Natural killer cell (primary cell): Measurements from ENCODE around the gene RND1. TPM values are rescaled to one million over a fixed set of nuclear protein-coding genes. Genes with fewer than 3 reads are reported as not detected.
"Not testable (repeated sequence)": the region's sequence is repeated elsewhere in the genome, so short reads cannot be mapped to it uniquely, and the experiment has no call there.

Source experiments
- ATAC-seq, 3 donors: fragments of 150-1000 bp in 2 of 3; fragments of 200-7000 bp in 1 of 3; cut with Tn5 transposase; 1 replicate in 1 of 3; 2 replicates in 2 of 3; pipeline ENCODE4 v1.10.0; 2021; ENCODE audit warnings: mild to moderate bottlenecking in 2 of 3, moderate library complexity in 2 of 3
- DNase-seq, 2 donors: peaks; one replicate each; pipeline versions ENCODE4 v3.0.0 to v3.0.0-alpha.2; 2013 to 2021; ENCODE audit warnings: mixed read lengths in 1 of 2
- H3K27ac ChIP-seq: one replicate; pipeline ENCODE4 v1.5.1; 2013; ENCODE audit warnings: mild to moderate bottlenecking, low read length
- H3K27me3 ChIP-seq: one replicate; pipeline ENCODE4 v1.6.1; 2013; ENCODE audit warnings: low read length; ENCODE audit not compliant: control insufficient read depth, insufficient read depth
- H3K36me3 ChIP-seq: one replicate; pipeline ENCODE4 v1.6.1; 2013; ENCODE audit warnings: low read length; ENCODE audit not compliant: control insufficient read depth, insufficient read depth
- H3K4me1 ChIP-seq: one replicate; pipeline ENCODE4 v1.6.1; 2013; ENCODE audit warnings: low read length; ENCODE audit not compliant: control insufficient read depth, insufficient read depth
- H3K4me3 ChIP-seq: one replicate; pipeline ENCODE4 v1.5.1; 2013; ENCODE audit warnings: low read length
- H3K9me3 ChIP-seq: one replicate; pipeline ENCODE4 v1.6.1; 2013; ENCODE audit warnings: low read length; ENCODE audit not compliant: control insufficient read depth, insufficient read depth
- H3K27ac Mint-ChIP-seq, 2 donors: one replicate each; pipeline ENCODE4 v1.8.0; 2022; ENCODE audit warnings: mild to moderate bottlenecking in 2 of 2, mixed read lengths in 2 of 2, moderate library complexity in 1 of 2
- H3K27me3 Mint-ChIP-seq, 2 donors: one replicate each; pipeline ENCODE4 v1.8.0; 2022; ENCODE audit warnings: low read depth in 2 of 2, mixed read lengths in 2 of 2
- H3K36me3 Mint-ChIP-seq: one replicate; pipeline ENCODE4 v1.8.0; 2022; ENCODE audit warnings: mixed read lengths
- H3K4me1 Mint-ChIP-seq, 2 donors: one replicate each; pipeline ENCODE4 v1.8.0; 2022; ENCODE audit warnings: mixed read lengths in 2 of 2
- H3K4me3 Mint-ChIP-seq: one replicate; pipeline ENCODE4 v1.8.0; 2022; ENCODE audit warnings: mild to moderate bottlenecking, moderate library complexity, mixed read lengths
- H3K9me3 Mint-ChIP-seq, 2 donors: one replicate each; pipeline ENCODE4 v1.8.0; 2022; ENCODE audit warnings: mixed read lengths in 2 of 2
- WGBS: methylation state at CpG from one replicate; pipeline ENCODE4 v1.1.7; 2013; ENCODE audit warnings: missing lambda C conversion rate; ENCODE audit not compliant: insufficient coverage; 5-methylcytosine and 5-hydroxymethylcytosine counted together
- intact Hi-C: fragments of 100-400 bp; cut with micrococcal nuclease; formaldehyde crosslinking; loops from one replicate; pipeline ENCODE4 v1.14.2; 2022
- total RNA-seq, 4 donors: library from RNA; stranded (reverse); fragments of 120-200 nt in 1 of 4; gene quantifications; one replicate each; pipeline versions ENCODE4 v1.2.3 to v1.2.4, GENCODE V29; 2013 to 2022
- TF ChIP-seq, protein P1 (sequence below): fragments of 200-600 bp; IDR thresholded peaks from one replicate; pipeline ENCODE4 v1.8.0; 2022; ENCODE audit warnings: antibody characterized with exemption

RND1 gene
- total RNA-seq, 3 donors from 2014 or later (not counting 1 experiment from before 2014, with no cell fraction given) = 1.7 to 6.8 (median 5.6) TPM

DNA sequence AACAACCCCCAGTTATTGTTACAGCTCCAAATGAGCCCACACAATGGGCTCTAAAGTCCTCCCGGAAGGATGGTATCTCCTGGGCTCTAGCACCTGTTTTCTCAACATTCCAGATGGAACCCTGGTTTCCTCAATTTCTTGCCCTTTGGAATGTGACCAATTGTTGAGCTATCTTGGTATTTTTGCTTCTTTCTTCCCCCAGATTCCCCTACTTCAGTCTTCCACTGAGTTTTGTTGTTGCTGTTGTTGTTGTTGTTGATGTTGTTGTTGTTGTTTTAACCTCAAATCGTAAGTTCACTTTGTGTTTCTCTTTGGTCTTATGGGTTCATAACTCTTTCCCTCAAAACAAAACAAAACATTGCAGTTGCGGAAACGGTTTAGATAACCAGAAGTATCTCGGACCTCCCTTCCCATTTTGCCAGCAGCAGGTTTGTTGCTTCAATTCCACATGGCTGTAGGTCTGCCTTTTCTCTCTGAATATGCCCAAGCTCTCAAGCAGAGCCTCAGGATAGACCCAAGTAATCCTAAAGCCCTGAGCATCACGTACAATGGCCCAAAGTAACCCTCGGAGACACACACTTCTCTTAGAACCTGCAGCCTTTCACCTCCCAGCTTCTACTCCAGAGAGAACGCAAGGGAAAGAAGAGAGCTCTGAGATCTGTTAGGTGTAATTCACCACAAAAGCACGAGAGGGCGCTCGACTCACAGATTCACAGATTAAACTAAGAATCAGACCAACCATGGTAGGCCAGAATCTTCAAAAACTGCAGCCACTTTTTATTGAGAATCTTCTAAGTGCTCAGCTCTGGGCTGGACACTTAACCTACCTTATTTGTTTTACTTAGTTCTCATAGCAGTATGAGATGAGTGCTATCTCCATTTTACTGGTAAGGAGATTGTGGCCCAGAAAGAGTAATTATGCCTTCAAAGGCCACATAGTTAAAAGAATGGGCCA lies 12.7 kb downstream of the RND1 start:
- intact Hi-C loops = loop anchor here (1.0 to 2.0 kb wide), 5 partner anchors 14 to 135 kb away; partner anchors contain the start of gene WNT1
- H3K27ac Mint-ChIP-seq = peak overlapping the region; percentile 99 to 100
- no peaks in the 10 kb centered on the region for H3K9me3 Mint-ChIP-seq
- peaks cover 20% of the 10 kb centered on the region for H3K4me1 ChIP-seq
- no peaks in the 10 kb centered on the region for H3K27me3 Mint-ChIP-seq
- no peaks in the 10 kb centered on the region for H3K9me3 ChIP-seq
- ATAC-seq (peak; percentile 35 to 62 (median 37)), DNase-seq (peak; percentile 82 to 96)
- H3K27ac ChIP-seq = peak overlapping the region; percentile 92
- TF ChIP-seq, protein P1, sequence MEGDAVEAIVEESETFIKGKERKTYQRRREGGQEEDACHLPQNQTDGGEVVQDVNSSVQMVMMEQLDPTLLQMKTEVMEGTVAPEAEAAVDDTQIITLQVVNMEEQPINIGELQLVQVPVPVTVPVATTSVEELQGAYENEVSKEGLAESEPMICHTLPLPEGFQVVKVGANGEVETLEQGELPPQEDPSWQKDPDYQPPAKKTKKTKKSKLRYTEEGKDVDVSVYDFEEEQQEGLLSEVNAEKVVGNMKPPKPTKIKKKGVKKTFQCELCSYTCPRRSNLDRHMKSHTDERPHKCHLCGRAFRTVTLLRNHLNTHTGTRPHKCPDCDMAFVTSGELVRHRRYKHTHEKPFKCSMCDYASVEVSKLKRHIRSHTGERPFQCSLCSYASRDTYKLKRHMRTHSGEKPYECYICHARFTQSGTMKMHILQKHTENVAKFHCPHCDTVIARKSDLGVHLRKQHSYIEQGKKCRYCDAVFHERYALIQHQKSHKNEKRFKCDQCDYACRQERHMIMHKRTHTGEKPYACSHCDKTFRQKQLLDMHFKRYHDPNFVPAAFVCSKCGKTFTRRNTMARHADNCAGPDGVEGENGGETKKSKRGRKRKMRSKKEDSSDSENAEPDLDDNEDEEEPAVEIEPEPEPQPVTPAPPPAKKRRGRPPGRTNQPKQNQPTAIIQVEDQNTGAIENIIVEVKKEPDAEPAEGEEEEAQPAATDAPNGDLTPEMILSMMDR = peak; percentile 82
- H3K36me3 ChIP-seq = peaks cover 7% of the 10 kb centered on the region
- H3K4me3 Mint-ChIP-seq = peak overlapping the region; percentile 100
- H3K36me3 Mint-ChIP-seq = no peaks in the 10 kb centered on the region
- H3K4me3 ChIP-seq = peak overlapping the region; percentile 92
- peaks cover 42 to 45% of the 10 kb centered on the region in 2 donors for H3K4me1 Mint-ChIP-seq
- under 1% methylated on average over 11 of the region's 11 CpGs for WGBS
- no peaks in the 10 kb centered on the region for H3K27me3 ChIP-seq

DNA sequence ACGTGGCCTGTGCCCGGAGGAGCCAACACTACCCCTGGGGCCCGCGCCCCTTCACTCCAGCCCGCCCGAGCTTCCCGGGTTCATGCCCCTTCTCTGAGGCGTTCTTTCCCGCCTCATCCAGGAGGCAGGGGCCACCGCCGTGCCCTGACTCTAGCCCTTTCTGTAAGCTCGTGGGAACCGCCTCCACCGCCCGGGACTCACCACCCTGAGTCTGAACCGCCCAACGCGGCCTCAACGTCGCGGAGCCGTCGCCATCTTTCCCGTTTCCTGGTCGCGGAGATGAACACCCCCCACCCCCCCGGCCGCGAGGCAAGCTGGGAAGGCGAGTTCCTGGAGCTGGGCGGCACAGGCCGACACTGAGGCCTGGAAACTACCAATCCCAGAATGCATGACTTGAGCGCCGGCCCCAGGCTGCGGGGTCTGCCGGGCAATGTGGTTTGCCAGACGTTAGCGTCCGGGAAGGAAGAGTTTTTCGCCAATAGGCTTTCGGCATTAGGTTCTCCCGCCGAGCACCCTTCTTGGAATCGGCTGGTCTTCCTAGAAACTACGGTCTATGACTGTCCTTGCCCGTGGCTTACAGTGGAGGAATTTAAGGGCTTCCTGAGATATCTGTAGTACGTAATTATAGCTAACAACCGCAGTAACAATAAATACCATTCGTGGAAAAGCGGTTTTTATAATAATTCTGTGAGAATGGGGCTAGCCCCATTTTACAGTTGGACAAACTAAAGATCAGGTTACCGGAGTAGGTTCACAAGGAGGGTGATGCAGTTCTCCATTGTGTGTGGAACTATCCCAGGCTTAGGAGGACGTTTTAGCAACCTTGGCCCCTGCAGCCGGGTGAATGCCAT lies 13.6 kb downstream of the RND1 start, which contains the start of gene DDX23:
Gene DDX23, minus strand, starts transcription at position 281 of the 851 bp plus-strand sequence. CDS start 6,381 bp downstream, outside the sequence.
- ATAC-seq = peak; percentile 88 to 97 (median 93)
- Histone ChIP-seq H3K4me1 (peaks cover 20% of the 10 kb centered on the region), H3K27ac (peak within 1 kb of the TSS; percentile 92), H3K27me3 (no peaks in the 10 kb centered on the region), H3K9me3 (no peaks in the 10 kb centered on the region), H3K36me3 (peaks cover 7% of the 10 kb centered on the region), H3K4me3 (peak within 1 kb of the TSS; percentile 92)
- TF ChIP-seq, protein P1 = no peak
- peak within 1 kb of the TSS; percentile 100 for H3K4me3 Mint-ChIP-seq
- peaks cover 42 to 46% of the 10 kb centered on the region in 2 donors for H3K4me1 Mint-ChIP-seq
- H3K9me3 Mint-ChIP-seq = no peaks in the 10 kb centered on the region
- WGBS = under 1% methylated on average over 51 of the region's 53 CpGs
- no peaks in the 10 kb centered on the region for H3K27me3 Mint-ChIP-seq
- intact Hi-C loops = loop anchor here (2.0 kb wide), 2 partner anchors 15 to 127 kb away; partner anchors contain the start of gene WNT1
- DNase-seq = peak; percentile 79 to 97
- no peaks in the 10 kb centered on the region for H3K36me3 Mint-ChIP-seq
- peak within 1 kb of the TSS; percentile 99 to 100 for H3K27ac Mint-ChIP-seq

DNA sequence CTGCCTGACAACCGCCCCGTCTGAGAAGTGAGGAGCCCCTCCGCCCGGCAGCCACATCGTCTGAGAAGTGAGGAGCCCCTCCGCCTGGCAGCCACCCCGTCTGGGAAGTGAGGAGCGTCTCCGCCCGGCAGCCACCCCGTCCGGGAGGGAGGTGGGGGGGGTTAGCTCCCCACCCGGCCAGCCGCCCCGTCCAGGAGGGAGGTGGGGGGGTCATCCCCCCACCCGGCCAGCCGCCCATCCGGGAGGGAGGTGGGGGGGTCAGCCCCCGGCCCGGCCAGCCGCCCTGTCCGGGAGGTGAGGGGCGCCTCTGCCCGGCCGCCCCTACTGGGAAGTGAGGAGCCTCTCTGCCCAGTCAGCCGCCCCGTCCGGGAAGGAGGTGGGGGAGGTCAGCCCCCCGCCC lies 23.6 kb downstream of the RND1 start:
- ATAC-seq, intact Hi-C loops, H3K4me1 ChIP-seq, DNase-seq, H3K27me3 ChIP-seq, H3K27ac ChIP-seq, H3K27ac Mint-ChIP-seq, H3K4me3 Mint-ChIP-seq, H3K4me3 ChIP-seq, H3K9me3 ChIP-seq, H3K9me3 Mint-ChIP-seq, H3K27me3 Mint-ChIP-seq: not testable (repeated sequence)
- Mint-ChIP-seq H3K36me3 (peaks cover 12% of the 10 kb centered on the region), H3K4me1 (peaks cover 0 to 18% of the 10 kb centered on the region in 2 donors)
- 97% methylated on average over 23 of the region's 29 CpGs for WGBS
- H3K36me3 ChIP-seq = peaks cover 59% of the 10 kb centered on the region
